GM19238 (cell line): ENCODE results near the gene FCHSD2.
"Not testable (repeated sequence)": the region's sequence is repeated elsewhere in the genome, so short reads cannot be mapped to it uniquely, and the experiment has no call there.

Source experiments
- DNase-seq: peaks from one replicate; pipeline ENCODE4 v3.0.0; 2011; ENCODE audit warnings: low spot score; ENCODE audit not compliant: insufficient read length

Gene FCHSD2

GRCh38 chr11:73070653-73071052 is 71.5 kb downstream of the FCHSD2 start:
- DNase-seq = no peak

DNA sequence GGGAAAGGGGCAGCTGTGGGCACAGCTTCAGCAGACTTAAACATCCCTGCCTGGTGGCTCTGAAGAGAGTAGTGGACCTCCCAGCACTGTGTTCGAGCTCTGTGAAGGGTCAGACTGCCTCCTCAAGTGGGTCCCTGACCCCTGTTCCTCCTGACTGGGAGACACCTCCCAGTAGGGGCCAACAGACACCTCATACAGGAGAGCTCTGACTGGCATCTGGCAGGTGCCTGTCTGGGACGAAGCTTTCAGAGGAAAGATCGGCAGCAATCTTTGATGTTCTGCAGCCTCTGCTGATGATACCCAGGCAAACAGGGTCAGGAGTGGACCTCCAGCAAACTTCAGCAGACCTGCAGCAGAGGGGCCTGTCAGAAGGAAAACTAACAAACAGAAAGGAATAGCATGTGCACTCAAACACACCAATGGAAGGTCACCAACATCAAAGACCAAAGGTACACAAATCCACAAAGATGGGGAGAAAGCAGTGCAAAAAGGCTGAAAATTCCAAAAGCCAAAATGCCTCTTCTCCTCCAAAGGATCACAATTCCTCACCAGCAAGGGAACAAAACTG is 80.2 kb downstream of the FCHSD2 start:
- DNase-seq = not testable (repeated sequence)

GRCh38 chr11:73061434-73061833 is 80.7 kb downstream of the FCHSD2 start:
- DNase-seq = not testable (repeated sequence)

GRCh38 chr11:73059915-73060314 is 82.2 kb downstream of the FCHSD2 start:
- no peak for DNase-seq

GRCh38 chr11:73058989-73059674 is 83.0 kb downstream of the FCHSD2 start:
- no peak for DNase-seq

DNA sequence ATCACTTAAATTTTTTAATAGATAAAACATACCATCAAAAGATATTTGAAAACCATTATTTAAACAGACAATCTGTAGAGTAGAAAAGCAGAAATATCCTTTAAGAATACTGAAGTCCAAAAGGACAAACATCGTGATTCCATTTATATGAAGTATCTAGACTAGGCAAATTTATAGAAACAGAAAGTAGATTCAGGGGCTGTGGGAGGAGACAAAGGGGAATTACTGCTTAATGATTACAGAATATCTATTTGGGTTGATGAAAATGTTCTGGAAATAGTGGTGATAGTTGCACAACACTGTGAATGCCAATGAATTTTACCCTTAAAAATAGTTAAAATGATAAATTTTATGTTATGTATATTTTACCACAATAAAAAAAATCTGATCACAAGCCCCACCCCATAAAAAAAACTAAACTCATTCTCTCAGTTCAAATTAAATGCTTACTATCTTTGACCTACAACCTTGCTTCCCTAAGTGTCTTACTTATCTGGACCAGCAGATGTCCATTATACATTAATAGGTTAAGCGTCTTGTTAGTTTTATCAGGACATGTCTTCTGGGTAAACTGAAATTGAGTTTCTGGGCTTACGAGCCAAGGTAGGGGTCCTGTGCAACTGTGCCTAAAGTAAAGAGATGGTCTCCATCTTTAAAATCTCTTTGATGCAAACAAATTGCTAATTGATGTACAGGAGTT is 86.3 kb downstream of the FCHSD2 start:
- no peak for DNase-seq

DNA sequence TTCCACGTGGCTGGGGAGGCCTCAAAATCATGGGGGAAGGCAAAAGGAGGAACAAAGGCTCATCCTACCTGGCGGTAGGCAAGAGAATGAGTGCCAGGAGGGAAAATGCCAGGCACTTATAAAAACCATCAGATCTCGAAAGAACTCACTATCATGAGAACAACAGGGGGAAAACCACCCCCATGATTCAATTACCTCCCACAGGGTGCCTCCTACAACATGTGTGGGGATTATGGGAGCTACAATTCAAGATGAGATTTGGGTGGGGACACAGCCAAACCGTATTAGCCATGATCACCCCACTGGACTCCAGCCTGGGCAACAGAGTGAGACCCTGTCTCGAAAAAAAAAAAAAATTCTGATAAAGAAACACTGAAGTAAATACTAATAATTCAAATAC is 87.1 kb downstream of the FCHSD2 start:
- no peak for DNase-seq

DNA sequence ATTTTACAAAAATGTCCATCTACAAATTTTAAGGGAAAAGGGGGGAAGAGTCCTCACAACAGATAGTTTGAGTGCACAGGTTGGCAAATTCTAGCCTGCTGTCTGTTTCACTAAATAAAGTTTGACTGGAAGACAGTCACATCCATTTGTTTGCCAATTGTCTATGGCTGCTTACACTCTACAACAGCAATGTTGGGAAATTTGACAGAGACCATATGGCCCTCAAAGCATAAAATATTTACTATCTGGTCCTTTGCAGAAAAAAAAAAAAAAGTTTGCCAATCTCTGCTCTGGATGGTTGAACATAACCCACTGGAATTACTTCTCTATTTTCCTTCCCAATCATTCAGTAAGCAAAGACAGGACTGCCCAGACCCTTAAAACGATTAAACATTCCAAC is 88.2 kb downstream of the FCHSD2 start:
- DNase-seq = no peak

DNA sequence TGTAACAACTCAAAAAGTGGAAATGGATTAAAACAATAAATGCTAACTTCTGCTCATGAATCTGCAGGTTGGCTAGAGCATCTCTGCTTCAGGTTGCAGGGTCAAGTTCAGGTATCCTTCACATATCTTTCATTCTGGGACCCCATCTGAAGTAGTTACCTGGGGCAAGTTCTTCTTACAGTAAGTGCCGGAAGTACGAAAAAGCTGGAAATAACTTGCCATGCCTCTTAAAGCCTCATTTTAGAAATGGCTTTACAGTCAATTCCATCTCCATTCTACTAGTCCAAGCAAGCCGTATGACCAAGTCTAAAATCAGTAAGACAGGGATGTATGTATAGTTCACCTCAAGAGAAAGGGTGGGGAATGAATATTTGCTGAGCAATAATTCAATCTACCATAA is 93.7 kb downstream of the FCHSD2 start:
- DNase-seq = no peak

DNA sequence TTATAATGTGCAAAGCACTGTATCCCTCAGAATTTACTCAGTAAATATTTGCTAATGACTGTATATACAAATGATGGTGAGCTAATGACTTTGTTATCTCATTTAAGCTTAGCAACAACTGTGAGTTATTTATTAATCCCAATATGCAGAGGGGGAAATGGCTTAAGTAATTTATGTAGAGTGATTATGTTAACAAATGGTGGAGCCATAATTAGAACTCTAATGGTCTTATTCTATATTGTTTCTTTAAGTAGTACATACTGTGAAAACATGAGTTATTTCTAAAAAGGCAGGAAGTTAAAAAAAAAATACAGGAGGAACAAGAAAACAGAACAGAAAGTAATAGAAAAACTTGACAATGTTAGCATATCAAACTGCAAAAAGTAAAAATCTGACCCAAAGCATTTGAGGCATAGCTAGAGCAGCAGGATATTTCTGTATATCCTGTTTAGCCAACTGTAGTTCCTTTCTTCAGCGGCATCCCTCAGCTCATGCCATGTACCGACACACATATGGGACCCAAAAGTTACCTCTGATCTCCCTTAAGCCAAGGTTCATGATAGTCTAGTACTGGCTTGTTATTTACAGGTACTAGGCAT is 94.2 kb downstream of the FCHSD2 start:
- no peak for DNase-seq

GRCh38 chr11:73040046-73040445 is 102.1 kb downstream of the FCHSD2 start:
- no peak for DNase-seq

DNA sequence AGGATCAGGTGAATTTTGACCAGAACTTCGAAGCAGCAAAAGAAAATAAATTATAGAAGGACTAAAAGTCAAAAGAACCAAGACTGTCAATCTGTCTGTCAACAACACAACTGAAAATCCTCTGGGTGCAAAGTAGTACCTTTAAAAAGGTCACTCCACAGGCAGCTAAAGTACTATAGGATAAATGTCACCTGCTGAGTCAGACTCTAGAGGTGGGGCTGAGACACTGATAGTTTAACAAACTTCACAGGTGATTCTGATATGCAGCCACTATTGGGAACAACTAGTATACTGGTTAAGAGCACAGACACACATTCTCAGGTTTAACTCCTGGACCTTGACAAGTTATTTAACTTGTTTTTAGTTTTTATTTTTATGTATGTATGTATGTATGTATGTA is 107.3 kb downstream of the FCHSD2 start:
- DNase-seq = no peak

GRCh38 chr11:73034331-73034730 is 107.8 kb downstream of the FCHSD2 start:
- DNase-seq = no peak

DNA sequence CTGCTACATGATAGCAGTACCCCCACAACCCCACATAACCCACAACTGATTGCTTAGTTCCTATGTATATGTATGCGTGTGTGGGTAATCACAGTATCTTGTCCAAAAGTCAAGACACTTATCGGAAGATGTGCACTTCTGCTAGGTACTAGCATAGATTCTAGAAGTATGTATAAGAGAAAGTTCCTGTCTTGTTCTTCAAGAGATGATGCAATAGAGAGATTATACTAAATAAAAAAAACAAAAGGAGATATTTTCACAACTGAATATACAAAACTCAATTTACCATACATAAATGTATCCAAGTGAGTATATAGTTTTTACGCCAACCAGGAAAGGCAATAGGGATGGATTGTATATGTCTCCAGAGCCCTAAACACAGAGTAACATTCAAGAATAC is 112.0 kb downstream of the FCHSD2 start:
- no peak for DNase-seq

GRCh38 chr11:73029403-73029802 is 112.7 kb downstream of the FCHSD2 start:
- no peak for DNase-seq

DNA sequence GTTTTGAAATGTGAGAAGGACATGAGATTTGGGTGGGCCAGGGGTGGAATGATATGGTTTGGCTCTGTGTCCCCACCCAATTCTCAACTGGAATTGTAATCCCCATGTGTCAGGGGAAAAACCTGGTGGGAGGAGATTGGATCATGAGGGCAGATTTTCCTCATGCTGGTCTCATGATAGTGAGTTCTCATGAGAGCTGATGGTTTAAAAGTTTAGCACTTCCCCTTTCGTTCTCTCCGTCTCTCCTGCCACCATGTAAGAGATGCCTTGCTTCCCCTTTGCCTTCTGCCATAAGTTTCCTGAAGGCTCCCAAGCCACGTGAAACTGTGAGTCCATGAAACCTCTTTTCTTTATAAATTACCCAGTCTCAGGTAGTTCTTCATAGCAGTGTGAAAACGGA is 113.5 kb downstream of the FCHSD2 start:
- no peak for DNase-seq

DNA sequence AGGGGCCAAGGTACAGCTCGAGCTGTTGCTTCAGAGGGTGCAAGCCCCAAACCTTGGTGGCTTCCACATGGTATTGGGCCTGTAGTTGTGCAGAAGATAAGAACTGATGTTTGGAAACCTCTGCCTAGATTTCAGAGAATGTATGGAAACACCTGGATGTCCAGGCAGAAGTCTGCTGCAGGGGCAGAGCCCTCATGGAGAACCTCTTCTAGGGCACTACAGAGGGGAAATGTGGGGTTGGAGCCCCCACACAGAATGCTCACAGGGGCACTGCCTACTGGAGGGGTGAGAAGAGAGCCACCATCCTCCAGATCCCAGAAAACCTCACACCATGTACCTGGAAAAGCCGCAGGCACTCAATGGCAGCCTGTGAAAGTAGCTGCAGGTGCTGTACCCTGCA is 114.3 kb downstream of the FCHSD2 start:
- DNase-seq = not testable (repeated sequence)

GRCh38 chr11:73024639-73025038 is 117.5 kb downstream of the FCHSD2 start:
- DNase-seq = no peak

GRCh38 chr11:73019996-73020395 is 122.1 kb downstream of the FCHSD2 start:
- no peak for DNase-seq

DNA sequence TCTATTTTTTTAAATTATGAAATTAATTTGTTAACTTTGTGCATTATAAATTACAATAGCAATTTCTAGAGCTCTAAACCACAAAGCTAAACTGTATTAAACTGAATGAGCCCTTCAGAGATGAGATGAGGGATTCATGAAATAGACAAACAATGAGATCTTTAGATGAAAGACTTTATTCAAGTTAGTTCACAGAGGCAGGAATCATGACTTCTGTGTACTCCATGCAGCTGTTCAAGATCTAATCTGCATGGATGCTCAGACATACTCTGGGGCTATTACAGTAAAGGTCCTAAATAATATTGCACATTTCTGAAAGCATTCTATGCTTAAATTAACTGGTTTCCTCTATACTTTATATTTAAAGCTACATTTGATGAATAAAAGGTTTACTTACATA is 122.7 kb downstream of the FCHSD2 start:
- no peak for DNase-seq

DNA sequence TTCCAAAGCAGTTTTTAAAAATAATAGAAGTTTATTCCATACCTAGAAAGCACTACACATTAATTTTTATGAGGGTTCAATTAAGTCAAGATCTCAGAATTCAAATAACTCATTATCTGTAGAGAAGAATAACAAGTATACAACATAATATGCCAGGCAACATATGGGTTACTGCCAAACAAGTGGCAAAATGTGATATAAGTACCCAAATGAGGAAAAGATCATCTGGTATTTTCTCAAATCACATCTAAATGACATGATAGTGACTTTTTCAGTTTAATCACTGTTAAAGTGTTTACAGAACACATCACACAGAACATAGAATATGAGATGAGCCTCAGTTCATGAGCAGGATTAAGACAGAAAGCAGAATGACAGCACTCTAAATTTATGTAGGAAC is 123.3 kb downstream of the FCHSD2 start:
- no peak for DNase-seq

DNA sequence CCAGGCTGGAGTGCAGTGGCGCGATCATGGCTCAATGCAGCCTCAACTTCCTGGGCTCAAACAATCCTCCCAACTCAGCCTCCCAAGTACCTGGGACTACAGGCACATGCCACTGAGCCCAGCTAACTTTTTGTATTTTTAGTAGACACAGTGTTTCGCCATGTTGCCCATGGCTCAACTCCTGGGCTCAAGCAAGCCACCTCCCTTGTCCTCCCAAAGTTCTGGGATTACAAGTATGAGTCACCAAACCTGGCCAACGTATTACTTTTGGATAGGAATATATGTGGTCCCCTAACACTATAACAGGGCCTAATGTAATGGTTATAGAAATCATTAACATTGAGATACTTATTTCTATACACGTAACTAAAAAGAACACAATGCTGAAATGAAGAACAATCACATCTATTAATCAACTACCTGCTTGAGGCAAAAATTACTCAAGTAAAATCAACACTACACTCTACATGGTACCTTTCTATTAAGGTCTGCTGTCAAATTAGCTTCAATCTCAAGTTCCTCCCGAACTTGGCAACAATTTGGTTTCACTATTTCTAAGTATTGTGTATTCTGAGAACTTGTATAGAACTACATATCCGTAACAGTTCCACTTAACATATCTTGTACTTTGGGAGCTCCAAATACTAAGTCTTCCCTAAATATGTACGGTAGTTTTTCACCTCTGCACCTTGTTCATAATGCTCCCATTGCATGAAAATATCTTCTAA is 124.9 kb downstream of the FCHSD2 start:
- no peak for DNase-seq
